HCT116 (cell line): ENCODE measurements around the gene ACTN4. TPM values are rescaled to one million over a fixed set of nuclear protein-coding genes. Genes with fewer than 3 reads are reported as not detected.
A peak's percentile ranks its signal among the peaks of the same experiment; 100 is the strongest.

ENCODE experiments used
- ATAC-seq: fragments of 200-7000 bp; cut with Tn5 transposase; 2 replicates; pipeline ENCODE4 v1.9.1; 2020; ENCODE audit warnings: mild to moderate bottlenecking, moderate library complexity
- BruUV-seq: library from RNA; stranded (reverse); fragments of 400-500 nt; replicated peaks from 2 replicates; lab custom pipeline; 2021; lab: Mats Ljungman, UMichigan
- CTCF ChIA-PET: fragments of 300-600 bp; sonication (Branson Sonifier 250); formaldehyde crosslinking; loops from one replicate; lab custom pipeline; 2021; ENCODE audit warnings: antibody characterized with exemption; lab: Charles Lee
- POLR2A ChIA-PET: fragments of 300-600, 350-600 bp; sonication (Branson Sonifier 250); formaldehyde crosslinking; loops from one replicate; lab custom pipeline; 2021; ENCODE audit warnings: antibody characterized with exemption; lab: Charles Lee
- RAD21 ChIA-PET, 2 experiments: fragments of 300-600 bp; sonication (Branson Sonifier 250); formaldehyde crosslinking; loops; one replicate each; lab custom pipeline; 2023; ENCODE audit warnings: low total read pairs in 2 of 2; ENCODE audit not compliant: uncharacterized antibody in 2 of 2, unreplicated experiment in 2 of 2, low non-redundant PET in 1 of 2; lab: Charles Lee
- DNase-seq: peaks from one replicate; pipeline ENCODE4 v3.0.0-alpha.2; 2010; ENCODE audit warnings: low read depth, low spot score
- H2AFZ ChIP-seq: fragments of 200-600 bp; shearing (Covaris generic), sonication (generic); 2 replicates; pipeline ENCODE4 v1.6.1; 2017; ENCODE audit warnings: low read depth, mixed run types, mixed read lengths, antibody characterized with exemption, low read length; ENCODE audit not compliant: poor library complexity, severe bottlenecking
- H3K27ac ChIP-seq: 2 replicates; pipeline ENCODE4 v1.5.1; 2012; ENCODE audit warnings: low read depth, low read length
- H3K27me3 ChIP-seq: fragments of 200-600 bp; sonication (generic); 2 replicates; pipeline ENCODE4 v1.6.1; 2016; ENCODE audit warnings: mixed run types, low read length, mixed read lengths; ENCODE audit not compliant: insufficient read depth
- H3K36me3 ChIP-seq, 2 experiments: fragments of 200-500 bp in 1 of 2; fragments of 200-600 bp in 1 of 2; sonication (Bioruptor generic) in 1 of 2; sonication (generic) in 1 of 2; 2 replicates each; pipeline versions ENCODE4 v1.5.1 to v1.6.1; 2014 to 2016; ENCODE audit warnings: low read length in 2 of 2, inconsistent platforms in 1 of 2, mixed read lengths in 1 of 2, mixed run types in 1 of 2; ENCODE audit not compliant: insufficient read depth in 2 of 2, control insufficient read depth in 1 of 2
- H3K4me1 ChIP-seq, 2 experiments: fragments of 200-600 bp in 1 of 2; sonication (generic) in 1 of 2; 2 replicates each; pipeline versions ENCODE4 v1.5.1 to v1.6.1; 2012 to 2017; ENCODE audit warnings: low read length in 2 of 2, inconsistent platforms in 1 of 2, mild to moderate bottlenecking in 1 of 2, mixed read lengths in 1 of 2, mixed run types in 1 of 2, moderate library complexity in 1 of 2; ENCODE audit not compliant: insufficient read depth in 2 of 2, control insufficient read depth in 1 of 2
- H3K4me2 ChIP-seq: fragments of 200-600 bp; sonication (generic); 2 replicates; pipeline ENCODE4 v1.6.1; 2017; ENCODE audit warnings: mixed run types, low read length, mixed read lengths
- H3K4me3 ChIP-seq, 2 experiments: fragments of 200-600 bp in 1 of 2; sonication (generic) in 1 of 2; replicated peaks in 1 of 2; 2 replicates each; pipeline ENCODE4 v1.5.1; 2011 to 2016; ENCODE audit warnings: low read length in 2 of 2, control low read depth in 1 of 2, low read depth in 1 of 2, mild to moderate bottlenecking in 1 of 2, mixed read lengths in 1 of 2, mixed run types in 1 of 2
- H3K79me2 ChIP-seq: fragments of 200-600 bp; sonication (generic); 2 replicates; pipeline ENCODE4 v1.6.1; 2017; ENCODE audit warnings: mild to moderate bottlenecking, mixed run types, low read length, moderate library complexity, mixed read lengths; ENCODE audit not compliant: insufficient read depth
- H3K9ac ChIP-seq: fragments of 200-600 bp; sonication (generic); 2 replicates; pipeline ENCODE4 v1.6.1; 2016; ENCODE audit warnings: low read length, mixed read lengths
- H3K9me2 ChIP-seq: fragments of 200-600 bp; sonication (generic), shearing (Covaris generic); 2 replicates; pipeline ENCODE4 v1.6.1; 2017; ENCODE audit warnings: mixed run types, mild to moderate bottlenecking, moderate library complexity; ENCODE audit not compliant: insufficient read depth
- H3K9me3 ChIP-seq, 2 experiments: fragments of 200-500 bp in 1 of 2; fragments of 200-600 bp in 1 of 2; sonication (Bioruptor generic) in 1 of 2; sonication (generic) in 1 of 2; 2 replicates each; pipeline ENCODE4 v1.6.1; 2014 to 2017; ENCODE audit warnings: low read length in 2 of 2, mixed read lengths in 2 of 2, inconsistent platforms in 1 of 2, low read depth in 1 of 2, mild to moderate bottlenecking in 1 of 2, mixed run types in 1 of 2, moderate library complexity in 1 of 2; ENCODE audit not compliant: control insufficient read depth in 1 of 2, insufficient read depth in 1 of 2
- H4K20me1 ChIP-seq: fragments of 200-600 bp; sonication (generic), shearing (Covaris generic); 2 replicates; pipeline ENCODE4 v1.6.1; 2017; ENCODE audit warnings: mixed run types, mild to moderate bottlenecking, moderate library complexity; ENCODE audit not compliant: insufficient read depth
- EGR1 ChIP-seq: IDR thresholded peaks from 2 replicates; pipeline ENCODE4 v1.6.1; 2012; ENCODE audit warnings: low read depth
- ELF1 ChIP-seq: IDR thresholded peaks from 2 replicates; pipeline ENCODE4 v1.6.1; 2012; ENCODE audit warnings: low read depth, borderline replicate concordance
- EZH2phosphoT487 ChIP-seq: fragments of 200-600 bp; IDR thresholded peaks from 2 replicates; pipeline ENCODE4 v1.6.1; 2018; ENCODE audit warnings: antibody characterized with exemption, borderline replicate concordance
- FOSL1 ChIP-seq: IDR thresholded peaks from 2 replicates; pipeline ENCODE4 v1.6.1; 2012; ENCODE audit warnings: low read depth
- JUND ChIP-seq: IDR thresholded peaks from 2 replicates; pipeline ENCODE4 v1.6.1; 2012
- RAD21 ChIP-seq: IDR thresholded peaks from 2 replicates; pipeline ENCODE4 v1.6.1; 2012; ENCODE audit warnings: low read depth, mild to moderate bottlenecking
- SP1 ChIP-seq: IDR thresholded peaks from 2 replicates; pipeline ENCODE4 v1.6.1; 2012; ENCODE audit warnings: low read depth
- SRF ChIP-seq: IDR thresholded peaks from 2 replicates; pipeline ENCODE4 v1.6.1; 2012; ENCODE audit warnings: low read depth
- TCF7L2 ChIP-seq: IDR thresholded peaks from 2 replicates; pipeline ENCODE4 v1.7.0; 2011; ENCODE audit warnings: borderline replicate concordance, inconsistent platforms; ENCODE audit not compliant: insufficient read depth, insufficient read length; ENCODE audit errors: extremely low read depth
- intact Hi-C: fragments of 100-400 bp; cut with micrococcal nuclease; formaldehyde crosslinking; loops from 2 replicates; pipeline ENCODE4 v1.10.0; 2022
- total RNA-seq: library from RNA; stranded (reverse); gene quantifications from one replicate; pipeline ENCODE4 v1.2.1, GENCODE V29; 2021; ENCODE audit not compliant: unreplicated experiment
- TF ChIP-seq, protein P1 (sequence below): IDR thresholded peaks from 2 replicates; pipeline ENCODE4 v1.6.1; 2012
- TF ChIP-seq, protein P2 (sequence below), 3 experiments: fragments of 200-600 bp in 1 of 3; sonication (generic) in 1 of 3; IDR thresholded peaks in 2 of 3; conservative IDR thresholded peaks in 1 of 3; 2 replicates each; pipeline ENCODE4 v1.5.1; 2012 to 2017; ENCODE audit warnings: low read depth in 2 of 3, low read length in 2 of 3, antibody characterized with exemption in 1 of 3, borderline replicate concordance in 1 of 3, control low read depth in 1 of 3, mild to moderate bottlenecking in 1 of 3, mixed read lengths in 1 of 3, mixed run types in 1 of 3, moderate library complexity in 1 of 3; ENCODE audit not compliant: insufficient read depth in 1 of 3

Gene ACTN4
- total RNA-seq, 1 experiment from 2014 or later = 651 TPM

GRCh38 chr19:38653028-38653571, 5.7 kb downstream of the ACTN4 start:
- H3K9ac ChIP-seq = peak overlapping the region; percentile 100
- TF ChIP-seq EZH2phosphoT487 (no peak), ELF1 (no peak), JUND (no peak), RAD21 (no peak), FOSL1 (no peak), TCF7L2 (no peak), EGR1 (no peak), SP1 (no peak), SRF (no peak)
- TF ChIP-seq, protein P1, sequence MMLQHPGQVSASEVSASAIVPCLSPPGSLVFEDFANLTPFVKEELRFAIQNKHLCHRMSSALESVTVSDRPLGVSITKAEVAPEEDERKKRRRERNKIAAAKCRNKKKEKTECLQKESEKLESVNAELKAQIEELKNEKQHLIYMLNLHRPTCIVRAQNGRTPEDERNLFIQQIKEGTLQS = no peak
- TF ChIP-seq, protein P2, sequence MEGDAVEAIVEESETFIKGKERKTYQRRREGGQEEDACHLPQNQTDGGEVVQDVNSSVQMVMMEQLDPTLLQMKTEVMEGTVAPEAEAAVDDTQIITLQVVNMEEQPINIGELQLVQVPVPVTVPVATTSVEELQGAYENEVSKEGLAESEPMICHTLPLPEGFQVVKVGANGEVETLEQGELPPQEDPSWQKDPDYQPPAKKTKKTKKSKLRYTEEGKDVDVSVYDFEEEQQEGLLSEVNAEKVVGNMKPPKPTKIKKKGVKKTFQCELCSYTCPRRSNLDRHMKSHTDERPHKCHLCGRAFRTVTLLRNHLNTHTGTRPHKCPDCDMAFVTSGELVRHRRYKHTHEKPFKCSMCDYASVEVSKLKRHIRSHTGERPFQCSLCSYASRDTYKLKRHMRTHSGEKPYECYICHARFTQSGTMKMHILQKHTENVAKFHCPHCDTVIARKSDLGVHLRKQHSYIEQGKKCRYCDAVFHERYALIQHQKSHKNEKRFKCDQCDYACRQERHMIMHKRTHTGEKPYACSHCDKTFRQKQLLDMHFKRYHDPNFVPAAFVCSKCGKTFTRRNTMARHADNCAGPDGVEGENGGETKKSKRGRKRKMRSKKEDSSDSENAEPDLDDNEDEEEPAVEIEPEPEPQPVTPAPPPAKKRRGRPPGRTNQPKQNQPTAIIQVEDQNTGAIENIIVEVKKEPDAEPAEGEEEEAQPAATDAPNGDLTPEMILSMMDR (IDR thresholded peaks at IDR 0.05 in 2 of 3, conservative IDR thresholded peaks at IDR 0.05 in 1 of 3; ENCODE audit: borderline replicate concordance in 1 of 3, insufficient read depth in 1 of 3, low read depth in 2 of 3, low read length in 2 of 3) = no peak
- H3K4me1 ChIP-seq = peaks cover 86 to 94% of the 10 kb centered on the region in 2 experiments
- H3K9me2 ChIP-seq = no peaks in the 10 kb centered on the region
- no peak overlapping the region for H3K4me3 ChIP-seq
- ATAC-seq (no peak), DNase-seq (no peak)
- peak overlapping the region; percentile 72 for H3K27ac ChIP-seq
- peaks cover 13% of the 10 kb centered on the region; the same call in 1 of the 2 replicates for H4K20me1 ChIP-seq
- no peaks in the 10 kb centered on the region for H3K9me3 ChIP-seq
- no peak overlapping the region for H2AFZ ChIP-seq
- intact Hi-C loops = no loop called here
- H3K27me3 ChIP-seq = no peaks in the 10 kb centered on the region
- peaks cover 0 to 7% of the 10 kb centered on the region in 2 experiments; a peak in 1 of 4 replicates for H3K36me3 ChIP-seq
- ChIA-PET POLR2A (interaction anchor here (1.0 kb wide), 1 partner anchor 40 kb away, joined by 4 read pairs; no protein-coding TSS in a partner anchor), CTCF (no interaction called here), RAD21 (no interaction called here)
- H3K79me2 ChIP-seq = peaks cover 100% of the 10 kb centered on the region
- no TSS peak for BruUV-seq
- H3K4me2 ChIP-seq = peak overlapping the region; percentile 84
